PC-9 (cell line): ENCODE results near the gene TACC3.

ENCODE experiments used
- CTCF ChIP-seq: fragments of 200-600 bp; sonication (generic); conservative IDR thresholded peaks from 2 replicates; pipeline ENCODE4 v1.6.1; 2017; ENCODE audit warnings: mixed run types, antibody characterized with exemption, mild to moderate bottlenecking, moderate library complexity
- EZH2 ChIP-seq: fragments of 200-600 bp; sonication (generic); IDR thresholded peaks from 2 replicates; pipeline ENCODE4 v1.8.0; 2017; ENCODE audit warnings: antibody characterized with exemption, low read depth

GRCh38 chr4:1691737-1692373 is 29.5 kb upstream of the TACC3 start:
- no peak for TF ChIP-seq CTCF
- no peak for TF ChIP-seq EZH2
